ENCODE data around the gene CAMK4. TPM values are rescaled to one million over a fixed set of nuclear protein-coding genes. Genes with fewer than 3 reads are reported as not detected.

Gene CAMK4
- total and polyA plus RNA-seq, 8 donors: 1.0 to 18.3 (median 14.8) TPM

GRCh38 chr5:111415053-111415452 lies 190.9 kb downstream of the CAMK4 start:
- intact Hi-C loops (cut with DNase I): no loop called here
- H3K9me3 ChIP-seq: no peaks in the 10 kb centered on the region
- no peaks in the 10 kb centered on the region for H3K27me3 ChIP-seq
- H3K27ac ChIP-seq: no peak overlapping the region
- H3K4me3 ChIP-seq: no peak overlapping the region
- no peak for DNase-seq
- no peak for ATAC-seq
- TF ChIP-seq, protein P1, sequence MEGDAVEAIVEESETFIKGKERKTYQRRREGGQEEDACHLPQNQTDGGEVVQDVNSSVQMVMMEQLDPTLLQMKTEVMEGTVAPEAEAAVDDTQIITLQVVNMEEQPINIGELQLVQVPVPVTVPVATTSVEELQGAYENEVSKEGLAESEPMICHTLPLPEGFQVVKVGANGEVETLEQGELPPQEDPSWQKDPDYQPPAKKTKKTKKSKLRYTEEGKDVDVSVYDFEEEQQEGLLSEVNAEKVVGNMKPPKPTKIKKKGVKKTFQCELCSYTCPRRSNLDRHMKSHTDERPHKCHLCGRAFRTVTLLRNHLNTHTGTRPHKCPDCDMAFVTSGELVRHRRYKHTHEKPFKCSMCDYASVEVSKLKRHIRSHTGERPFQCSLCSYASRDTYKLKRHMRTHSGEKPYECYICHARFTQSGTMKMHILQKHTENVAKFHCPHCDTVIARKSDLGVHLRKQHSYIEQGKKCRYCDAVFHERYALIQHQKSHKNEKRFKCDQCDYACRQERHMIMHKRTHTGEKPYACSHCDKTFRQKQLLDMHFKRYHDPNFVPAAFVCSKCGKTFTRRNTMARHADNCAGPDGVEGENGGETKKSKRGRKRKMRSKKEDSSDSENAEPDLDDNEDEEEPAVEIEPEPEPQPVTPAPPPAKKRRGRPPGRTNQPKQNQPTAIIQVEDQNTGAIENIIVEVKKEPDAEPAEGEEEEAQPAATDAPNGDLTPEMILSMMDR (IDR thresholded peaks at IDR 0.05): no peak
- no peaks in the 10 kb centered on the region for H3K4me1 ChIP-seq
- H3K36me3 ChIP-seq: no peaks in the 10 kb centered on the region

GRCh38 chr5:111422245-111422644 lies 198.1 kb downstream of the CAMK4 start:
- Histone ChIP-seq H3K36me3 (no peaks in the 10 kb centered on the region), H3K27ac (no peak overlapping the region), H3K27me3 (no peaks in the 10 kb centered on the region), H3K4me1 (no peaks in the 10 kb centered on the region), H3K9me3 (no peaks in the 10 kb centered on the region), H3K4me3 (no peak overlapping the region)
- no peak for DNase-seq
- ATAC-seq: no peak
- intact Hi-C loops (cut with DNase I): no loop called here
- TF ChIP-seq, protein P1 (IDR thresholded peaks at IDR 0.05): no peak

GRCh38 chr5:111422747-111423720 lies 198.8 kb downstream of the CAMK4 start:
- Histone ChIP-seq H3K27me3 (no peaks in the 10 kb centered on the region), H3K36me3 (no peaks in the 10 kb centered on the region), H3K4me3 (no peak overlapping the region), H3K9me3 (no peaks in the 10 kb centered on the region), H3K27ac (no peak overlapping the region), H3K4me1 (no peaks in the 10 kb centered on the region)
- DNase-seq: no peak
- TF ChIP-seq, protein P1 (IDR thresholded peaks at IDR 0.05): no peak
- intact Hi-C loops (cut with DNase I): no loop called here
- ATAC-seq: no peak

DNA sequence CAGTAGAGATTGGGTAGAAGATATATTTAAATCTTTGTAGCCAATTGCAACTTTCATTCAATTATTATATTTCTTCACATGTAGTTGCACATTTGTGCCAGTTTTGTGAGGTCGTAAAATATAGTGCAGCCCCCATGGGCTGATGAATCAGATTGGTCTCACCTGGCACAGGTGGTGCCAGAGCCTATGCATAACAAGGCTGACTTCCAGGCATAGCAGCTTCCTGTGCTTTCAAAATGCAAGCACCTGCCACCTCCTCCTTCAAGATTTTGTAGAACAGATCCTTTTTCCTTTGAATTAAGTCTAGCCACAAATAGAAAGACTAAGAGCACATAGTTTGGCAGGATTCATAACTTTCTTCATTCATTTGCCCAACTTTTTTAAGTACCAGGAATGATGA lies 201.0 kb downstream of the CAMK4 start:
- TF ChIP-seq, protein P1 (IDR thresholded peaks at IDR 0.05): no peak
- ATAC-seq: no peak
- Histone ChIP-seq H3K27ac (no peak overlapping the region), H3K4me1 (no peaks in the 10 kb centered on the region), H3K4me3 (no peak overlapping the region), H3K27me3 (no peaks in the 10 kb centered on the region), H3K9me3 (no peaks in the 10 kb centered on the region), H3K36me3 (no peaks in the 10 kb centered on the region)
- no peak for DNase-seq
- intact Hi-C loops (cut with DNase I): no loop called here

- DNase-seq (no peak), ATAC-seq (no peak)
- Histone ChIP-seq H3K4me1 (no peaks in the 10 kb centered on the region), H3K27ac (no peak overlapping the region), H3K36me3 (no peaks in the 10 kb centered on the region), H3K27me3 (no peaks in the 10 kb centered on the region), H3K4me3 (no peak overlapping the region), H3K9me3 (no peaks in the 10 kb centered on the region)
- intact Hi-C loops (cut with DNase I): no loop called here
- TF ChIP-seq, protein P1 (IDR thresholded peaks at IDR 0.05): no peak
Measured at GRCh38 chr5:111427762-111428161, 203.6 kb downstream of the CAMK4 start.
